Keratinocyte (primary cell): ENCODE results near the gene CNR2. TPM values are rescaled to one million over a fixed set of nuclear protein-coding genes. Genes with fewer than 3 reads are reported as not detected.

Experiments
- DNase-seq: peaks from one replicate; pipeline ENCODE4 v3.0.0-alpha.2; 2011; ENCODE audit warnings: low read depth, missing footprints, low spot score
- FAIRE-seq: peaks from 2 replicates; lab custom pipeline; 2011; peaks lifted over from hg19 to GRCh38; lab: Jason Lieb, UNC
- H2AFZ ChIP-seq: 2 replicates; pipeline ENCODE4 v1.6.0; 2012; ENCODE audit warnings: low read length, control low read depth, inconsistent platforms; ENCODE audit not compliant: control insufficient read depth
- H3K27ac ChIP-seq: 2 replicates; pipeline ENCODE4 v1.5.1; 2011; ENCODE audit warnings: low read length; ENCODE audit not compliant: control insufficient read depth, insufficient read depth
- H3K27me3 ChIP-seq: 3 replicates; pipeline ENCODE4 v1.6.0; 2011; ENCODE audit warnings: low read length; ENCODE audit not compliant: control insufficient read depth, insufficient read depth; ENCODE audit errors: extremely low read depth
- H3K36me3 ChIP-seq, 2 experiments: 2 replicates in 1 of 2; 3 replicates in 1 of 2; pipeline ENCODE4 v1.5.1; 2011; ENCODE audit warnings: low read length in 2 of 2, mild to moderate bottlenecking in 1 of 2; ENCODE audit not compliant: control insufficient read depth in 2 of 2, insufficient read depth in 2 of 2; ENCODE audit errors: extremely low read depth in 1 of 2
- H3K4me1 ChIP-seq: 3 replicates; pipeline ENCODE4 v1.5.1; 2011; ENCODE audit warnings: low read length; ENCODE audit not compliant: control insufficient read depth, insufficient read depth; ENCODE audit errors: extremely low read depth
- H3K4me2 ChIP-seq: 3 replicates; pipeline ENCODE4 v1.6.0; 2011; ENCODE audit warnings: low read depth, low read length; ENCODE audit not compliant: control insufficient read depth, insufficient read depth; ENCODE audit errors: extremely low read depth
- H3K4me3 ChIP-seq, 3 experiments: fragments of 200-600 bp in 1 of 3; sonication (generic) in 1 of 3; 2 replicates in 2 of 3; 3 replicates in 1 of 3; pipeline ENCODE4 v1.5.1; 2011 to 2016; ENCODE audit warnings: low read length in 3 of 3, mild to moderate bottlenecking in 3 of 3, control low read depth in 2 of 3, inconsistent platforms in 1 of 3, low read depth in 1 of 3, mixed read lengths in 1 of 3, mixed run types in 1 of 3, moderate library complexity in 1 of 3; ENCODE audit not compliant: control insufficient read depth in 2 of 3, insufficient read depth in 2 of 3; ENCODE audit errors: extremely low read depth in 1 of 3
- H3K79me2 ChIP-seq: 2 replicates; pipeline ENCODE4 v1.6.0; 2012; ENCODE audit warnings: low read length; ENCODE audit not compliant: control insufficient read depth, insufficient read depth
- H3K9ac ChIP-seq: 3 replicates; pipeline ENCODE4 v1.6.0; 2011; ENCODE audit warnings: low read length; ENCODE audit not compliant: control insufficient read depth, insufficient read depth; ENCODE audit errors: extremely low read depth
- H3K9me1 ChIP-seq: 3 replicates; pipeline ENCODE4 v1.6.0; 2011; ENCODE audit warnings: low read length; ENCODE audit not compliant: control insufficient read depth, insufficient read depth; ENCODE audit errors: extremely low read depth
- H3K9me3 ChIP-seq: 2 replicates; pipeline ENCODE4 v1.5.1; 2012; ENCODE audit warnings: low read depth, low read length; ENCODE audit not compliant: control insufficient read depth
- H4K20me1 ChIP-seq: 3 replicates; pipeline ENCODE4 v1.6.0; 2011; ENCODE audit warnings: low read length; ENCODE audit not compliant: control insufficient read depth, insufficient read depth; ENCODE audit errors: extremely low read depth
- CTCF ChIP-seq, 3 experiments: IDR thresholded peaks in 1 of 3; conservative IDR thresholded peaks in 1 of 3; optimal IDR thresholded peaks in 1 of 3; 2 replicates in 2 of 3; 3 replicates in 1 of 3; pipeline versions ENCODE3 to v1.5.1; 2011; ENCODE audit warnings: low read length in 3 of 3, mild to moderate bottlenecking in 3 of 3, moderate library complexity in 2 of 3, control low read depth in 1 of 3, inconsistent platforms in 1 of 3; ENCODE audit not compliant: insufficient read depth in 2 of 3; ENCODE audit errors: extremely low read depth in 1 of 3
- EZH2 ChIP-seq: IDR thresholded peaks from one replicate; pipeline ENCODE4 v1.6.1; 2012; ENCODE audit warnings: inconsistent platforms, mild to moderate bottlenecking, low read length, moderate library complexity
- dilution Hi-C: fragments of 300-500 bp; cut with MboI; formaldehyde crosslinking; loops from one replicate; pipeline ENCODE4 v1.7.0; 2020; ENCODE audit warnings: low sequenced_read_pairs; ENCODE audit not compliant: extremely low pct_ligation_motif_present
- polyA plus RNA-seq, 5 experiments: library from polyadenylated mRNA; depleted of rRNA in 3 of 5; stranded (reverse) in 3 of 5; stranded (forward) in 1 of 5; unstranded in 1 of 5; fragments of >200 nt; gene quantifications; 1 replicate in 1 of 5; 2 replicates in 3 of 5; 3 replicates in 1 of 5; pipeline versions ENCODE4 v1.2.1 to v1.2.3, GENCODE V29; 2011 to 2012; ENCODE audit warnings: missing spikeins in 2 of 5, low read depth in 1 of 5, low replicate concordance in 1 of 5

The CNR2 gene
- polyA plus RNA-seq, 1 donor (not counting 4 experiments of a cell fraction or from before 2014, with no cell fraction given) = not detected

- Histone ChIP-seq H3K27ac (no peak overlapping the region), H3K4me3 (no peak overlapping the region), H3K4me1 (peaks cover 8% of the 10 kb centered on the region), H3K79me2 (no peaks in the 10 kb centered on the region), H3K36me3 (no peaks in the 10 kb centered on the region), H3K4me2 (no peak overlapping the region), H2AFZ (no peak overlapping the region), H3K9ac (no peak overlapping the region), H4K20me1 (no peaks in the 10 kb centered on the region), H3K9me1 (no peaks in the 10 kb centered on the region), H3K27me3 (peaks cover 14% of the 10 kb centered on the region), H3K9me3 (no peaks in the 10 kb centered on the region)
- FAIRE-seq (no peak), DNase-seq (no peak)
- dilution Hi-C loops = no loop called here
- TF ChIP-seq EZH2 (no peak), CTCF (optimal IDR thresholded peaks at IDR 0.05 in 1 of 3, IDR thresholded peaks at IDR 0.05 in 1 of 3, conservative IDR thresholded peaks at IDR 0.05 in 1 of 3; ENCODE audit: extremely low read depth in 1 of 3, insufficient read depth in 2 of 3, low read length in 3 of 3) (no peak)
These were observed 2.5 kb downstream of the CNR2 start for GRCh38 chr1:23910553-23911246.

- Histone ChIP-seq H3K4me2 (no peak overlapping the region), H3K27ac (no peak overlapping the region), H3K9me3 (no peaks in the 10 kb centered on the region), H3K79me2 (no peaks in the 10 kb centered on the region), H3K4me1 (peaks cover 8% of the 10 kb centered on the region), H3K9ac (no peak overlapping the region), H3K4me3 (no peak overlapping the region), H2AFZ (no peak overlapping the region), H4K20me1 (no peaks in the 10 kb centered on the region), H3K27me3 (peaks cover 14% of the 10 kb centered on the region), H3K9me1 (no peaks in the 10 kb centered on the region), H3K36me3 (no peaks in the 10 kb centered on the region)
- dilution Hi-C loops = no loop called here
- DNase-seq (no peak), FAIRE-seq (no peak)
- no peak for TF ChIP-seq EZH2
- no peak for TF ChIP-seq CTCF (optimal IDR thresholded peaks at IDR 0.05 in 1 of 3, IDR thresholded peaks at IDR 0.05 in 1 of 3, conservative IDR thresholded peaks at IDR 0.05 in 1 of 3; ENCODE audit: extremely low read depth in 1 of 3, insufficient read depth in 2 of 3, low read length in 3 of 3)
These were observed 3.0 kb downstream of the CNR2 start for GRCh38 chr1:23910144-23910543.
